IMR-90 (cell line): ENCODE results near the gene WHRN. TPM values are rescaled to one million over a fixed set of nuclear protein-coding genes. Genes with fewer than 3 reads are reported as not detected.

Experiments
- ATAC-seq: fragments of 200-7000 bp; cut with Tn5 transposase; 2 replicates; pipeline ENCODE4 v1.9.1; 2020; ENCODE audit warnings: low read depth, mild to moderate bottlenecking, moderate library complexity
- BruUV-seq: library from RNA; stranded (reverse); fragments of 400-500 nt; replicated peaks from 2 replicates; lab custom pipeline; 2021; lab: Mats Ljungman, UMichigan
- CTCF ChIA-PET: fragments of 300-600 bp; formaldehyde crosslinking; extraction: SDS; loops from one replicate; lab custom pipeline; 2021; ENCODE audit warnings: antibody characterized with exemption; lab: Yijun Ruan, JAX
- POLR2A ChIA-PET: fragments of 300-600 bp; sonication (Branson Sonifier 250); formaldehyde crosslinking; loops from one replicate; lab custom pipeline; 2022; ENCODE audit warnings: antibody characterized with exemption; ENCODE audit not compliant: unreplicated experiment; lab: Charles Lee
- DNase-seq: peaks from one replicate; pipeline ENCODE4 v3.0.0; 2013
- H2AFZ ChIP-seq: replicated peaks from 2 replicates; pipeline ENCODE3; 2013; ENCODE audit warnings: low read length, mild to moderate bottlenecking; ENCODE audit not compliant: poor library complexity
- H2AK5ac ChIP-seq: 2 replicates; pipeline ENCODE4 v1.6.1; 2013; ENCODE audit warnings: low read depth, low read length, inconsistent platforms
- H2AK9ac ChIP-seq: replicated peaks from 2 replicates; pipeline ENCODE3; 2013; ENCODE audit warnings: mild to moderate bottlenecking, low read depth, low read length, moderate library complexity; ENCODE audit not compliant: poor library complexity
- H2BK120ac ChIP-seq: 2 replicates; pipeline ENCODE4 v1.6.1; 2013; ENCODE audit warnings: low read depth, low read length, inconsistent platforms
- H2BK15ac ChIP-seq: 3 replicates; pipeline ENCODE4 v1.6.1; 2013; ENCODE audit warnings: low read depth, low read length, inconsistent platforms
- H2BK20ac ChIP-seq: 2 replicates; pipeline ENCODE4 v1.6.1; 2013; ENCODE audit warnings: low read depth, mild to moderate bottlenecking, inconsistent platforms, low read length, moderate library complexity
- H2BK5ac ChIP-seq: 2 replicates; pipeline ENCODE4 v1.6.1; 2013; ENCODE audit warnings: mild to moderate bottlenecking, low read depth, low read length, inconsistent platforms; ENCODE audit not compliant: poor library complexity, severe bottlenecking
- H3K14ac ChIP-seq: replicated peaks from 2 replicates; pipeline ENCODE4 v1.6.1; 2013; ENCODE audit warnings: low read depth, low read length, inconsistent platforms
- H3K18ac ChIP-seq: 2 replicates; pipeline ENCODE4 v1.6.1; 2013; ENCODE audit warnings: low read depth, low read length, control low read depth
- H3K23ac ChIP-seq: 2 replicates; pipeline ENCODE4 v1.6.1; 2013; ENCODE audit warnings: low read depth, low read length, inconsistent platforms
- H3K27ac ChIP-seq: 2 replicates; pipeline ENCODE4 v1.5.1; 2013; ENCODE audit warnings: mild to moderate bottlenecking, control low read depth, low read length; ENCODE audit not compliant: insufficient read depth
- H3K27me3 ChIP-seq: 2 replicates; pipeline ENCODE4 v1.6.1; 2013; ENCODE audit warnings: low read length; ENCODE audit not compliant: control insufficient read depth, insufficient read depth
- H3K36me3 ChIP-seq: 2 replicates; pipeline ENCODE4 v1.6.1; 2013; ENCODE audit warnings: low read length, mixed read lengths; ENCODE audit not compliant: control insufficient read depth, insufficient read depth
- H3K4ac ChIP-seq: 2 replicates; pipeline ENCODE4 v1.6.1; 2013; ENCODE audit warnings: low read depth, low read length, inconsistent platforms
- H3K4me1 ChIP-seq: 2 replicates; pipeline ENCODE4 v1.6.1; 2013; ENCODE audit warnings: low read length, mixed read lengths; ENCODE audit not compliant: control insufficient read depth, insufficient read depth
- H3K4me2 ChIP-seq: 2 replicates; pipeline ENCODE4 v1.6.1; 2013; ENCODE audit warnings: low read depth, mild to moderate bottlenecking, control low read depth, low read length, moderate library complexity
- H3K4me3 ChIP-seq: 2 replicates; pipeline ENCODE4 v1.5.1; 2013; ENCODE audit warnings: low read depth, mild to moderate bottlenecking, control low read depth, low read length, moderate library complexity; ENCODE audit not compliant: insufficient read depth
- H3K56ac ChIP-seq: 2 replicates; pipeline ENCODE4 v1.6.1; 2013; ENCODE audit warnings: low read length, inconsistent platforms; ENCODE audit not compliant: insufficient read depth; ENCODE audit errors: extremely low read depth
- H3K79me1 ChIP-seq, 2 experiments: 2 replicates each; pipeline ENCODE4 v1.6.1; 2013; ENCODE audit warnings: low read length in 2 of 2, inconsistent platforms in 1 of 2, low read depth in 1 of 2
- H3K9ac ChIP-seq: 2 replicates; pipeline ENCODE4 v1.6.1; 2013; ENCODE audit warnings: low read depth, low read length, control low read depth
- H3K9me1 ChIP-seq: 2 replicates; pipeline ENCODE4 v1.6.1; 2013; ENCODE audit warnings: low read length, inconsistent platforms; ENCODE audit not compliant: insufficient read depth
- H3K9me3 ChIP-seq: 2 replicates; pipeline ENCODE4 v1.6.1; 2013; ENCODE audit warnings: low read length; ENCODE audit not compliant: control insufficient read depth, insufficient read depth
- H4K20me1 ChIP-seq: 2 replicates; pipeline ENCODE4 v1.6.1; 2013; ENCODE audit warnings: low read length, inconsistent platforms; ENCODE audit not compliant: insufficient read depth
- H4K5ac ChIP-seq: 2 replicates; pipeline ENCODE4 v1.6.1; 2013; ENCODE audit warnings: mild to moderate bottlenecking, low read depth, low read length, control low read depth
- H4K8ac ChIP-seq, 2 experiments: 2 replicates each; pipeline ENCODE4 v1.6.1; 2013; ENCODE audit warnings: low read depth in 2 of 2, low read length in 2 of 2, control low read depth in 1 of 2, inconsistent platforms in 1 of 2
- H4K91ac ChIP-seq: 2 replicates; pipeline ENCODE4 v1.6.1; 2013; ENCODE audit warnings: low read depth, low read length, inconsistent platforms; ENCODE audit not compliant: insufficient read depth
- BHLHE40 ChIP-seq: fragments of 150-350 bp; IDR thresholded peaks from 2 replicates; pipeline ENCODE4 v1.6.1; 2016; ENCODE audit warnings: mild to moderate bottlenecking, low read depth, low read length
- CHD1 ChIP-seq: IDR thresholded peaks from 2 replicates; pipeline ENCODE4 v1.6.1; 2012; ENCODE audit warnings: low read depth, low read length, improper control_type of control experiment
- CTCF ChIP-seq: conservative IDR thresholded peaks from 2 replicates; pipeline ENCODE4 v1.5.1; 2012; ENCODE audit warnings: mild to moderate bottlenecking, low read depth, low read length, improper control_type of control experiment
- FOS ChIP-seq: fragments of 150-350 bp; IDR thresholded peaks from 2 replicates; pipeline ENCODE4 v1.6.1; 2016; ENCODE audit warnings: low read depth, low read length
- MAFK ChIP-seq: IDR thresholded peaks from 2 replicates; pipeline ENCODE4 v1.6.1; 2012; ENCODE audit warnings: low read depth, low read length, improper control_type of control experiment
- MAZ ChIP-seq: IDR thresholded peaks from 2 replicates; pipeline ENCODE4 v1.6.1; 2012; ENCODE audit warnings: low read depth, mild to moderate bottlenecking, low read length, improper control_type of control experiment, moderate library complexity, borderline replicate concordance
- MXI1 ChIP-seq: IDR thresholded peaks from 2 replicates; pipeline ENCODE4 v1.6.1; 2012; ENCODE audit warnings: low read depth, mild to moderate bottlenecking, low read length, moderate library complexity, borderline replicate concordance
- NFE2L2 ChIP-seq: fragments of 150-350 bp; IDR thresholded peaks from 2 replicates; pipeline ENCODE4 v1.6.1; 2016; ENCODE audit warnings: low read depth, mild to moderate bottlenecking, low read length
- POLR2A ChIP-seq: IDR thresholded peaks from 2 replicates; pipeline ENCODE4 v1.6.1; 2012; ENCODE audit warnings: mild to moderate bottlenecking, low read depth, low read length
- RAD21 ChIP-seq: IDR thresholded peaks from 2 replicates; pipeline ENCODE4 v1.6.1; 2012; ENCODE audit warnings: low read length, improper control_type of control experiment
- RCOR1 ChIP-seq: IDR thresholded peaks from 2 replicates; pipeline ENCODE4 v1.6.1; 2012; ENCODE audit warnings: mild to moderate bottlenecking, low read length, improper control_type of control experiment; ENCODE audit not compliant: insufficient replicate concordance
- RFX5 ChIP-seq: IDR thresholded peaks from 2 replicates; pipeline ENCODE4 v1.8.0; 2012; ENCODE audit warnings: low read depth, mild to moderate bottlenecking, low read length, moderate library complexity
- SMC3 ChIP-seq: fragments of 150-350 bp; IDR thresholded peaks from 2 replicates; pipeline ENCODE4 v1.6.1; 2016; ENCODE audit warnings: low read depth, mild to moderate bottlenecking, antibody characterized with exemption, low read length, moderate library complexity
- WGBS, 2 experiments: methylation state at CpG; one replicate each; pipeline versions ENCODE4 v1.1.5 to v1.1.7; 2013; ENCODE audit warnings: missing lambda C conversion rate in 2 of 2; ENCODE audit not compliant: insufficient read length in 1 of 2; ENCODE audit errors: extremely low coverage in 2 of 2; 5-methylcytosine and 5-hydroxymethylcytosine counted together
- dilution Hi-C: fragments of 300-500 bp; cut with HindIII; formaldehyde crosslinking; loops from one replicate; pipeline ENCODE4 v1.14.3; 2018; ENCODE audit warnings: low sequenced_read_pairs; ENCODE audit not compliant: unreplicated experiment
- in situ Hi-C: fragments of 300-500 bp; cut with MboI; formaldehyde crosslinking; loops from 3 replicates; pipeline ENCODE4 v1.14.3; 2019; ENCODE audit warnings: low sequenced_read_pairs, inconsistent platforms, mixed read lengths
- intact Hi-C: fragments of 100-400 bp; cut with micrococcal nuclease; formaldehyde crosslinking; loops from 2 replicates; pipeline ENCODE4 v1.10.0; 2022
- polyA plus RNA-seq, 3 experiments: library from polyadenylated mRNA; depleted of rRNA; stranded (reverse); fragments of >200 nt; gene quantifications; 2 replicates each; pipeline ENCODE4 v1.2.3, GENCODE V29; 2012; ENCODE audit warnings: low replicate concordance in 1 of 3
- total RNA-seq: library from RNA; depleted of rRNA; stranded (reverse); fragments of >200 nt; gene quantifications from 2 replicates; pipeline ENCODE4 v1.2.3, GENCODE V29; 2012
- TF ChIP-seq, protein P1 (sequence below): fragments of 150-350 bp; IDR thresholded peaks from 2 replicates; pipeline ENCODE4 v1.6.1; 2017; ENCODE audit warnings: mild to moderate bottlenecking, antibody characterized with exemption, low read length, low read depth
- TF ChIP-seq, protein P2 (sequence below): fragments of 150-350 bp; IDR thresholded peaks from 2 replicates; pipeline ENCODE4 v1.6.1; 2016; ENCODE audit warnings: low read depth, mild to moderate bottlenecking, low read length, moderate library complexity, borderline replicate concordance

WHRN gene
- total and polyA plus RNA-seq, 2 of the 4 experiments (the other 2 are of a cell fraction), result 0.18 to 2.6 TPM

- Histone ChIP-seq H2AK9ac (no peak overlapping the region), H3K27ac (no peak overlapping the region), H3K36me3 (peaks cover 38% of the 10 kb centered on the region), H4K20me1 (no peaks in the 10 kb centered on the region; the same call in 1 of the 2 replicates), H3K4ac (no peak overlapping the region), H4K91ac (no peak overlapping the region), H2BK5ac (no peak overlapping the region), H3K4me1 (peaks cover 5% of the 10 kb centered on the region; the same call in 1 of the 2 replicates), H3K14ac (no peak overlapping the region), H3K9me1 (peaks cover 12% of the 10 kb centered on the region), H3K4me2 (no peak overlapping the region), H2AK5ac (no peak overlapping the region; the same call in 1 of the 2 replicates), H3K56ac (no peak overlapping the region), H4K5ac (no peak overlapping the region), H3K79me1 (peaks cover 3 to 19% of the 10 kb centered on the region in 2 experiments; a peak in 3 of 4 replicates), H3K23ac (no peak overlapping the region), H3K18ac (no peak overlapping the region), H3K4me3 (no peak overlapping the region), H2BK20ac (no peak overlapping the region), H3K9me3 (no peaks in the 10 kb centered on the region), H2BK120ac (no peak overlapping the region), H2BK15ac (no peak overlapping the region), H4K8ac (no peak overlapping the region), H3K27me3 (no peaks in the 10 kb centered on the region), H3K9ac (no peak overlapping the region), H2AFZ (no peak overlapping the region)
- ChIA-PET POLR2A (interaction anchor here (0.6 kb wide), 1 partner anchor 17 kb away, joined by 3 read pairs; no protein-coding TSS in a partner anchor), CTCF (no interaction called here)
- intact Hi-C loops, result no loop called here
- DNase-seq, result no peak
- dilution Hi-C loops, result no loop called here
- BruUV-seq, result no TSS peak
- in situ Hi-C loops, result no loop called here
- WGBS, 2 experiments, result no CpG with 5 or more reads among the region's 6 CpGs
- no peak for ATAC-seq
- no peak for TF ChIP-seq CHD1
- no peak for TF ChIP-seq POLR2A
- TF ChIP-seq RAD21, result no peak
- TF ChIP-seq NFE2L2, result no peak
- no peak for TF ChIP-seq SMC3
- no peak for TF ChIP-seq MAZ
- TF ChIP-seq CTCF, result no peak
- no peak for TF ChIP-seq MXI1
- no peak for TF ChIP-seq RCOR1
- TF ChIP-seq FOS, result no peak
- TF ChIP-seq BHLHE40, result no peak
- TF ChIP-seq MAFK, result no peak
- TF ChIP-seq, protein P1, sequence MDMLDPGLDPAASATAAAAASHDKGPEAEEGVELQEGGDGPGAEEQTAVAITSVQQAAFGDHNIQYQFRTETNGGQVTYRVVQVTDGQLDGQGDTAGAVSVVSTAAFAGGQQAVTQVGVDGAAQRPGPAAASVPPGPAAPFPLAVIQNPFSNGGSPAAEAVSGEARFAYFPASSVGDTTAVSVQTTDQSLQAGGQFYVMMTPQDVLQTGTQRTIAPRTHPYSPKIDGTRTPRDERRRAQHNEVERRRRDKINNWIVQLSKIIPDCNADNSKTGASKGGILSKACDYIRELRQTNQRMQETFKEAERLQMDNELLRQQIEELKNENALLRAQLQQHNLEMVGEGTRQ, result no peak
- TF ChIP-seq, protein P2, sequence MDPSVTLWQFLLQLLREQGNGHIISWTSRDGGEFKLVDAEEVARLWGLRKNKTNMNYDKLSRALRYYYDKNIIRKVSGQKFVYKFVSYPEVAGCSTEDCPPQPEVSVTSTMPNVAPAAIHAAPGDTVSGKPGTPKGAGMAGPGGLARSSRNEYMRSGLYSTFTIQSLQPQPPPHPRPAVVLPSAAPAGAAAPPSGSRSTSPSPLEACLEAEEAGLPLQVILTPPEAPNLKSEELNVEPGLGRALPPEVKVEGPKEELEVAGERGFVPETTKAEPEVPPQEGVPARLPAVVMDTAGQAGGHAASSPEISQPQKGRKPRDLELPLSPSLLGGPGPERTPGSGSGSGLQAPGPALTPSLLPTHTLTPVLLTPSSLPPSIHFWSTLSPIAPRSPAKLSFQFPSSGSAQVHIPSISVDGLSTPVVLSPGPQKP, result no peak
- no peak for TF ChIP-seq RFX5
Observed at GRCh38 chr9:114370251-114370967, 134.9 kb downstream of the WHRN start.
